PC-9 (cell line): ENCODE results near the gene IL10RB. TPM values are rescaled to one million over a fixed set of nuclear protein-coding genes. Genes with fewer than 3 reads are reported as not detected.

Experiments
- BruUV-seq: library from RNA; stranded (reverse); fragments of 400-500 nt; replicated peaks from 2 replicates; lab custom pipeline; 2021; lab: Mats Ljungman, UMichigan
- CTCF ChIA-PET: fragments of 300-600 bp; sonication (Branson Sonifier 250); formaldehyde crosslinking; loops from one replicate; lab custom pipeline; 2022; ENCODE audit warnings: antibody characterized with exemption; lab: Charles Lee
- POLR2A ChIA-PET: fragments of 300-600 bp; sonication (Branson Sonifier 250); formaldehyde crosslinking; loops from one replicate; lab custom pipeline; 2022; ENCODE audit warnings: antibody characterized with exemption; ENCODE audit not compliant: unreplicated experiment; lab: Charles Lee
- DNase-seq, 2 experiments: peaks; one replicate each; pipeline versions ENCODE4 v3.0.0 to v3.0.0-alpha.2; 2015 to 2022; ENCODE audit warnings: mixed read lengths in 1 of 2
- H2AFZ ChIP-seq: fragments of 200-600 bp; sonication (generic); 2 replicates; pipeline ENCODE4 v1.8.1; 2017; ENCODE audit warnings: antibody characterized with exemption
- H3F3A ChIP-seq: fragments of 200-600 bp; sonication (generic); 2 replicates; pipeline ENCODE4 v1.8.1; 2017; ENCODE audit warnings: antibody characterized with exemption, mild to moderate bottlenecking, low read depth; ENCODE audit not compliant: insufficient read depth
- H3K27ac ChIP-seq: fragments of 200-600 bp; sonication (generic); 2 replicates; pipeline ENCODE4 v1.6.1; 2016; ENCODE audit warnings: mixed run types
- H3K27me3 ChIP-seq: fragments of 200-600 bp; sonication (generic); 2 replicates; pipeline ENCODE4 v1.6.1; 2016; ENCODE audit warnings: low read depth, mixed run types; ENCODE audit not compliant: insufficient read depth
- H3K36me3 ChIP-seq: fragments of 200-600 bp; sonication (generic); 2 replicates; pipeline ENCODE4 v1.6.1; 2016; ENCODE audit warnings: low read depth, mixed run types
- H3K4me1 ChIP-seq: fragments of 200-600 bp; sonication (generic); replicated peaks from 2 replicates; pipeline ENCODE4 v1.6.1; 2016; ENCODE audit warnings: mixed run types; ENCODE audit not compliant: insufficient read depth
- H3K4me2 ChIP-seq: fragments of 200-600 bp; sonication (generic); 2 replicates; pipeline ENCODE4 v1.6.1; 2017; ENCODE audit warnings: mixed run types
- H3K4me3 ChIP-seq: fragments of 200-600 bp; sonication (generic); 2 replicates; pipeline ENCODE4 v1.6.1; 2016; ENCODE audit warnings: mixed run types
- H3K79me2 ChIP-seq: fragments of 200-600 bp; sonication (generic); 2 replicates; pipeline ENCODE4 v1.6.1; 2017; ENCODE audit warnings: low read depth, mixed run types
- H3K9me2 ChIP-seq: fragments of 200-600 bp; sonication (generic); 2 replicates; pipeline ENCODE4 v1.8.1; 2017; ENCODE audit warnings: mild to moderate bottlenecking; ENCODE audit not compliant: insufficient read depth
- H3K9me3 ChIP-seq: fragments of 200-600 bp; sonication (generic); 2 replicates; pipeline ENCODE4 v1.8.1; 2016; ENCODE audit warnings: low read depth; ENCODE audit not compliant: insufficient read depth
- H4K20me1 ChIP-seq: fragments of 200-600 bp; sonication (generic); 2 replicates; pipeline ENCODE4 v1.8.1; 2017; ENCODE audit not compliant: insufficient read depth
- CTCF ChIP-seq: fragments of 200-600 bp; sonication (generic); conservative IDR thresholded peaks from 2 replicates; pipeline ENCODE4 v1.6.1; 2017; ENCODE audit warnings: mixed run types, antibody characterized with exemption, mild to moderate bottlenecking, moderate library complexity
- EZH2 ChIP-seq: fragments of 200-600 bp; sonication (generic); IDR thresholded peaks from 2 replicates; pipeline ENCODE4 v1.8.0; 2017; ENCODE audit warnings: antibody characterized with exemption, low read depth
- intact Hi-C: fragments of 100-400 bp; cut with micrococcal nuclease; formaldehyde crosslinking; loops from one replicate; pipeline ENCODE4 v1.10.0; 2022; ENCODE audit not compliant: unreplicated experiment
- total RNA-seq: library from RNA; stranded (reverse); gene quantifications from 2 replicates; pipeline ENCODE4 v1.2.3, GENCODE V29; 2021

Gene IL10RB
- total RNA-seq, 1 experiment from 2014 or later = 18.3 TPM

GRCh38 chr21:33327326-33327725, 61.2 kb downstream of the IL10RB start:
- Histone ChIP-seq H3K4me1 (peaks cover 10% of the 10 kb centered on the region; the same call in 1 of the 2 replicates), H3K4me3 (no peak overlapping the region), H3K27ac (no peak overlapping the region), H3K27me3 (no peaks in the 10 kb centered on the region), H3K79me2 (peaks cover 44% of the 10 kb centered on the region), H2AFZ (no peak overlapping the region), H4K20me1 (no peaks in the 10 kb centered on the region), H3K9me2 (no peaks in the 10 kb centered on the region), H3F3A (no peaks in the 10 kb centered on the region), H3K4me2 (no peak overlapping the region), H3K9me3 (no peaks in the 10 kb centered on the region), H3K36me3 (no peaks in the 10 kb centered on the region)
- intact Hi-C loops = loop anchor here (5.0 kb wide), 1 partner anchor 60 kb away; the partner anchor contains the start of gene IL10RB
- no TSS peak for BruUV-seq
- CTCF ChIA-PET = no interaction called here
- TF ChIP-seq CTCF (no peak), EZH2 (no peak)
- no peak for DNase-seq
- POLR2A ChIA-PET = interaction anchor here (0.6 kb wide), 1 partner anchor 754 kb away, joined by 4 read pairs; no protein-coding TSS in a partner anchor

- BruUV-seq = TSS peak; percentile 0
- intact Hi-C loops = loop anchor here (5.0 kb wide), 1 partner anchor 61 kb away; the partner anchor contains the start of gene IL10RB
- no peak for TF ChIP-seq CTCF
- TF ChIP-seq EZH2 = no peak
- no peaks in the 10 kb centered on the region for H3K36me3 ChIP-seq
- no peaks in the 10 kb centered on the region for H3K27me3 ChIP-seq
- H3K9me2 ChIP-seq = no peaks in the 10 kb centered on the region
- no peak overlapping the region for H2AFZ ChIP-seq
- peaks cover 44% of the 10 kb centered on the region for H3K79me2 ChIP-seq
- H3F3A ChIP-seq = no peaks in the 10 kb centered on the region
- no peak for DNase-seq
- no peak overlapping the region for H3K4me3 ChIP-seq
- peaks cover 10% of the 10 kb centered on the region; the same call in 1 of the 2 replicates for H3K4me1 ChIP-seq
- ChIA-PET CTCF (no interaction called here), POLR2A (interaction anchor here (0.6 kb wide), 1 partner anchor 755 kb away, joined by 4 read pairs; no protein-coding TSS in a partner anchor)
- H3K27ac ChIP-seq = no peak overlapping the region
- no peak overlapping the region for H3K4me2 ChIP-seq
- no peaks in the 10 kb centered on the region for H4K20me1 ChIP-seq
- no peaks in the 10 kb centered on the region for H3K9me3 ChIP-seq
These were observed 61.7 kb downstream of the IL10RB start for GRCh38 chr21:33327792-33328433.

- Histone ChIP-seq H3F3A (no peaks in the 10 kb centered on the region), H3K9me2 (no peaks in the 10 kb centered on the region), H3K27me3 (no peaks in the 10 kb centered on the region), H3K4me1 (peaks cover 5% of the 10 kb centered on the region; the same call in 1 of the 2 replicates), H3K27ac (no peak overlapping the region), H3K4me3 (no peak overlapping the region), H3K36me3 (no peaks in the 10 kb centered on the region), H2AFZ (no peak overlapping the region), H3K79me2 (peaks cover 37% of the 10 kb centered on the region), H4K20me1 (no peaks in the 10 kb centered on the region), H3K4me2 (no peak overlapping the region), H3K9me3 (no peaks in the 10 kb centered on the region)
- no peak for DNase-seq
- ChIA-PET POLR2A (no interaction called here), CTCF (interaction anchor here (1.2 kb wide), 1 partner anchor 31 kb away, joined by 4 read pairs; no protein-coding TSS in a partner anchor)
- BruUV-seq = no TSS peak
- intact Hi-C loops = no loop called here
- no peak for TF ChIP-seq EZH2
- TF ChIP-seq CTCF = no peak
These were observed 64.6 kb downstream of the IL10RB start for GRCh38 chr21:33330726-33331125.
